DMS153 (cell line): ENCODE data around the gene TNFRSF1B.
A peak's percentile ranks its signal among the peaks of the same experiment; 100 is the strongest.

Source experiments
- DNase-seq: peaks from one replicate; lab custom pipeline; 2025; lab: John Stamatoyannopoulos, UW

Gene TNFRSF1B

DNA sequence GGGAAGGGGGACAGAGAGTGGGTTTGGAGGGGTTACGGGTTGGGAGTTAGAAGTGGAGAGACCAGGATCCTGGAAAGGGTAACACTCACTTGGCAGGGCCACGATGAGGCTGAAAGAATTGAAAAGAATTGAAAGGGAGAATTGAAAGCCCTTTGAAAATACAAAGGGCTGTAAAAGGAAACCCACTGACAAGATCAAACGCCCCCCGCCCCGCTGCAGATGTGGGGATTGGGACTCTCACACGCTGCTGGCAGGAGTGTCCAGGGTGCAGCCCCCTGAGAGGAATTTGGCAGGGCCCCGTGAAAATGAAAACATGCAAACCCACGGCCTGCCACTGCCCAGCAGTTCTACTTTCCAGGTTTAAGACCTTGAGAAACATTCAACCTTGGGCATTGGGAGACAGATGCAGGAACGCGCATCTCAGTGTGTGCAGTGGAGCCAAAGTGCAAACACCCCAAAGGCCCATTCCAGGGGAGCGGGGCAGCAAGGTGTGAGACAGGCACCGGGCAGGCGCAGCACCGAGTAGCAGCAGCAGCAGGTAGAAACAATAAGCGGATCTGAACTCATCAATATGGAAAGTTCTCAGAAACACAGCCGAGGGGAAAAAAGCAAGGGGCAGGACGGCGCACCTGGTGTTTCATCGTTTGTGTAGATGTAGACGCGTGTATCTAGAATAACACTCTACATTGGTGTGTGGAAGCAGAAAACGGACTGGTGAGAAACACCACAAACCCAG, 8.3 kb upstream of the TNFRSF1B start:
- no peak for DNase-seq

DNA sequence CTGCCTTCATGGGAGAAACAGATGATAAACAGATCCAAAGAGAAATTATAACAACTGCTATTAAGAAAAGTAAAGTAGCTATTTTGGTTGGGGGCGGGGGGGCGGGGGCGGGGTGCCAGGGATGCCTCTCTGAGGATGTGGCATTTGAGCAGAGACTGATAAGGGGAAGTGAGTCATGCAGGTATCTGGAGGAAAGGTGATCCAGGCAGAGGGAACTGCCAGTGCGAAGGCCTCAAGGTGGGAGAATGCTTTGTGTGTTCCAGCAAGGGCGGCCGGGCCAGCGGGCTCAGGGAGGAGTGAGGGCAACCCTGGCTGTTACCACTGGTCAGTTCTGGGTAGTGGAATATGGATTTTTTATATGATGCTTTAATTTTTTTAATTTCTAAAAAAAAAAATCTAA, 7.0 kb upstream of the TNFRSF1B start:
- no peak for DNase-seq

- no peak for DNase-seq
Measured at GRCh38 chr1:12161324-12161661, 5.5 kb upstream of the TNFRSF1B start.

DNA sequence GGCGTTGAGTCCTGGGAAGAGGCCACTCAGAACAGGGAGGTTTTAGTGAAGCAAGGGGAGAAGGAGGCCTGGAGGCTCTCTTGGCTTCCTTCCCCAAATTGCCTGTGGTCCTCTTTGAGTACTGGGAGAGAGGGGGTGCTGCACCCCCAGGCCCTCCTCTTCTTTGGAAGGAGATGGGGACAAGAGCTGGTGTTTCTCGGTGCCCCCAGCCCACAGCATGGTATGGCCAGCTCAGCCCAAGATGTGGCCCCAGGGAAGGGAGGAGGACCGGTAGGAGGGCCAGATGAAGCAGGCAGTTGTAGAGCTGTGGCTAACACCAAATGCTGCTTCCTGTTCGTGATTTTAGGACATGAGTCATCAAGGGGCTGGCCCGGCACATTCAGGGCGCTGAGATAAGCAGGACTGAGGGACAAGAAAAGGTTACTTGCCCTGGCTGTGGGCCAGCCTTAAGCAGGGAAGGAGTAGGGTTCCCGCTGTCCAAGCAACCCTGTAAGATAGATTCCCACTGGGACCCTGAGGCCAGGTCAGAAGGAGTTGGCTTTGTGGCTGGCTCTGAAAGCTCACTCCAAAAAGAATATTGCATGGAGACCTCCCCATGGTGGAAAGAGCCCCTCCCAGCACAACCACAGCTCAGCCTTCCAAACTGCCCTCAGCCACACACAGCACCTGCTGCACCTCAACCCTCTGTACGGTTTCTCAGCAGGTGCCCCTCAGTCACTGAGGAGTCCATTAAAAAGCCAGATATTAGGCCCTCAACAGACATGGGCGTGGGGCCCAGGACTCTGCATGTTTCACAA, 4.9 kb upstream of the TNFRSF1B start:
- DNase-seq: peak; percentile 82

DNA sequence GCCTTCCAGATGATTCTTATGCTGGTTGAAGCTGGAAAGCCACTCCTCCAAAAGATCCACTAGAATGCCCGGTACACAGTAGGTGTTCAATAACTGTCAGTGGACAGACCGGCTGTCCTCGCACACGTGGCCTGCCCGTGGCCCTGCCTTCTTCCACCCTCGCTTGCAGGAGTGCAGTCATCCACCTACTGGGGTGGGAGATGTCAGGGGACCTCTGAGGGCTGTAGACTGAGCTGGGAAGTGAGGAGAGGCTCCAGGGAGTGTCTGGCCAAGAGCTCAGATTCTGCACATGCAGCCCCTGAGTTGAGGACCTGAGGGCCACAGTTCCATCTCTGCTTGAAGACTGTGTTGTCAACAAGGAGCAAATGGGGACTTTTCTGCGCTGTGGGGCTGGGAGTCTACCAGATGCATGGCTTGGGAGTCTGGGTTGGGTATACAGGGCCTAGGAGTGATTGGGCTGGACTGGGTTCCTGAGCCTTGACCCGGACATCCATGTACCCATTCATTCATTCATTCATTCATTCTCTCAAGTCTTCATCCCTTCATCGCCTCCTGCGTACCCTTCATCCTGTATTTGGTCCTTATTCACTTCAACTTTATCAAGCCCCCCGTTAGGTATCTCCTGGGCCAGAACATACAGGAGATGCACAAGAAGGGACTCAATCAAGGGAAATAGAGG, 4.2 kb upstream of the TNFRSF1B start:
- DNase-seq: no peak

DNA sequence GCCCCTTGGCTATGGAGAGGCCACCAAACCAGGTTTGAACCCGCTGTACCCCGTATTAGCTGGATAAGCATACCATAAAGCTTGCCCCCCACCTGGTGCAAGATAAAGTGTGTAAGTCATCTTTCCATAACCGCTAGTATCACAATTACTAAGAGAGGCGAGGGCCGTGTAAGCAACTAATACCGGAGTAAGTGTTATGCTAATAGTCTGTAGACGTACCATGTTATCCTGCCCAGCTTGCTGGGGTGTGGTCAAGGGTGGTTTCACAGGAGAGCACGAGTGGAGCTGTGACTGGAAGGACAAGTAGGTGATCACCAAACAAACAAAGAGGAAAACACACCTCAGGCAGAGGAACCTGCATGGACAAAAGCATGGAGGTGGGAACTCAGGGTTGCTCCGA, 3.6 kb upstream of the TNFRSF1B start:
- no peak for DNase-seq

GRCh38 chr1:12164210-12164609, 2.6 kb upstream of the TNFRSF1B start:
- DNase-seq: no peak

DNA sequence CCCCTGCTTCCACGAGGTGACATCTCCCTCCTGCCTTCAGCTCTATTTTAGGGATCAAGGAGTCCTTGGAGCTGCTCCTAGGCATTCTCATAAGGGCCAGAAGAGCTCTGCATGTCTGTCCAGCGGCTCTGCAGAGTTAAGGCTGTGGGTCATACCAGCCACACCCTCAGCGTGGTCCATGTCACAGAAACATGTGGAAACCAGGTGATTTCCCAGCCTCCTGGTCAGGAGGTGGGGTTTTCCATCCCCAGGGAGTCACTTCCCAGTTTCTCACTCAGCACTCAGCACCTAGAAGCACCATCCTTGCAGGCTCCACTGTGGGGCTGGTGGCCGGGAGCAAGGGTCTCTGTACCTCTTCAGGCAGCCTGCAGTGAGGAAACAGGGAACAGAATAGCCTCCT, 1.4 kb upstream of the TNFRSF1B start:
- no peak for DNase-seq

GRCh38 chr1:12167493-12168429, 970 bp downstream of the TNFRSF1B start:
- DNase-seq: no peak

DNA sequence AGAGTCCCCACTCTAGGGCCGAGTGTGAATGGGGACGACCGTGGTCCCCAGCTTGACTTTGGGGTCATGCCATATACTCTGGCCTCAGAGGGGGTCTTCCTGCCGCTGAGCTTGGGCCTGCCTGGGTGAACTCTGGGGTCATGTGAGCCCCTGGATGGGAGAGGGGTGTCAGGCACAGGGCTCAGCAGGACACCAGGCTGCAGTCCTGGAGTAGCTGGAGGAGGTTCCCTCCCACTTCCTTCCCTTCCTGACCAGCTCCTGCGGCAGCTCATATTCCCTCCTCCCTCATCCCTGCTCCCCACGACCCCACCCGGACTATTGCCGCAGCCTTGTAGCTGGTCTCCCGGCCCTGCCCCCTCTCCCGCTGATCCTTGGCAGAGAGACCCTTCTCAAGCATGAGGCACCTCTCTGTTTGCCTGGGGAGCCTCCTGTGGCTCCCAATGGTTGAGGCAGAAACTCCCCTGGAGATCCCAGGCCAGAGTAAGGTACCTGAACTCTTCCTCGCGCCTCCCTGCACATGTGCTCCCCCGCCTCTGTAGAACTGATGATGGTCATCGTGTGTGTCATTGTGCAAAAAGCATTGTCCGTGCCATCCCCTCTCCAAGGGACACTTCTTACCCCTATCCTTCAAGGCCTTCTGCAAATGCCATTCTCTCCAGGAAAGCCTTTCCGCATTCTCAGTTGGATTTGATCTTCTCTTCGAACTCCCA, 1.8 kb downstream of the TNFRSF1B start:
- no peak for DNase-seq

- no peak for DNase-seq
Measured at GRCh38 chr1:12169442-12170135, 2.8 kb downstream of the TNFRSF1B start.

- DNase-seq: no peak
Measured at GRCh38 chr1:12170263-12170671, 3.5 kb downstream of the TNFRSF1B start.

- DNase-seq: no peak
Measured at GRCh38 chr1:12171206-12172041, 4.6 kb downstream of the TNFRSF1B start.

- DNase-seq: no peak
Measured at GRCh38 chr1:12172042-12172851, 5.5 kb downstream of the TNFRSF1B start.

DNA sequence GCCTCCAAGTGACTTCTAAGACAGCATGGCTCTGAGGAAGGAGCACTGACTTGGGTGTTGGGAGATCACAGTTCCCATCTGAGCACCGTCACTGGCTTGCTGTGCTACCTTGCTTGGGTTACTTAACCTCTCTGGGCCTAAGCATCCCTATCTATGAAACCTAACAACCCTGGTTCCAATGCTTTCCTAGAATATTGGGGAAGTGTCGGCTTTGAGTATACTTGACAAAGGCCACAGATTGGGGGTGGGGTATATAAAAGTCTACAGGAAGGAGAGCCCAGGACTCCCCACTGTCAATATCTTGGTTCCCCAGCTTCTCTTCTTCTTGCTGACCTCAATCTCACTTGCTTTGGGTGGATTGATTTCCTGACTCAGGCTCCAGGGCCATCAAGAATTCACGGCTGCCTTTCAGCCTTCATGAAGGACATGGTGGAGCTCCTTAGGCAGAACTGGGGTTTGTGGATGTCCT, 6.3 kb downstream of the TNFRSF1B start:
- no peak for DNase-seq

GRCh38 chr1:12173631-12174121, 6.9 kb downstream of the TNFRSF1B start:
- no peak for DNase-seq

- DNase-seq: no peak
Measured at GRCh38 chr1:12174924-12175810, 8.4 kb downstream of the TNFRSF1B start.
